Retinal pigment epithelial cell (primary cell): ENCODE data around the gene PLCB1.
"Not testable (repeated sequence)": the region's sequence is repeated elsewhere in the genome, so short reads cannot be mapped to it uniquely, and the experiment has no call there.

ENCODE experiments used
- DNase-seq: peaks from one replicate; pipeline ENCODE4 v3.0.0-alpha.2; 2010; ENCODE audit warnings: low read depth
- H3K4me3 ChIP-seq: 2 replicates; pipeline ENCODE4 v1.5.1; 2011; ENCODE audit warnings: mild to moderate bottlenecking, low read length, control low read depth, moderate library complexity
- TF ChIP-seq, protein P1 (sequence below): conservative IDR thresholded peaks from 2 replicates; pipeline ENCODE4 v1.5.1; 2011; ENCODE audit warnings: low read depth, low read length, control low read depth, inconsistent platforms

Gene PLCB1

DNA sequence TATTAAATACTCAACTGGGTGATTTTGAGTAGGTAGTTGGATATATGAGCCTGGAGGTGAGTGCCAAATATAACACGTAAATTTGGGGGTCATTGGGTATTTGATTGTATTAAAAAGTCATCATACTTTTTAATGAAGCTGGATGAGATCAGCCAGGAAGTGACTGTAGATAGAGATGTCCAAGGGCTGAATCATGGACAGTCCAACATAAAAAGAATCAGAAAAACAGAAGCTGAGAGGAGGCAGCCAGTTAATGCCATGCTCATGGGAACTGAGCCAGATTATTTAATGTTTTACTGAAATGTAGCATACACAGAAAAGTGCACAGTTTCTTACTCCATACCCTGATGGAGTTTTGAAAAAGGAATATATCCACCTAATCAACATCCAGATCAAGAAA is 501.3 kb downstream of the PLCB1 start:
- DNase-seq = no peak
- no peak overlapping the region for H3K4me3 ChIP-seq
- TF ChIP-seq, protein P1, sequence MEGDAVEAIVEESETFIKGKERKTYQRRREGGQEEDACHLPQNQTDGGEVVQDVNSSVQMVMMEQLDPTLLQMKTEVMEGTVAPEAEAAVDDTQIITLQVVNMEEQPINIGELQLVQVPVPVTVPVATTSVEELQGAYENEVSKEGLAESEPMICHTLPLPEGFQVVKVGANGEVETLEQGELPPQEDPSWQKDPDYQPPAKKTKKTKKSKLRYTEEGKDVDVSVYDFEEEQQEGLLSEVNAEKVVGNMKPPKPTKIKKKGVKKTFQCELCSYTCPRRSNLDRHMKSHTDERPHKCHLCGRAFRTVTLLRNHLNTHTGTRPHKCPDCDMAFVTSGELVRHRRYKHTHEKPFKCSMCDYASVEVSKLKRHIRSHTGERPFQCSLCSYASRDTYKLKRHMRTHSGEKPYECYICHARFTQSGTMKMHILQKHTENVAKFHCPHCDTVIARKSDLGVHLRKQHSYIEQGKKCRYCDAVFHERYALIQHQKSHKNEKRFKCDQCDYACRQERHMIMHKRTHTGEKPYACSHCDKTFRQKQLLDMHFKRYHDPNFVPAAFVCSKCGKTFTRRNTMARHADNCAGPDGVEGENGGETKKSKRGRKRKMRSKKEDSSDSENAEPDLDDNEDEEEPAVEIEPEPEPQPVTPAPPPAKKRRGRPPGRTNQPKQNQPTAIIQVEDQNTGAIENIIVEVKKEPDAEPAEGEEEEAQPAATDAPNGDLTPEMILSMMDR = no peak

DNA sequence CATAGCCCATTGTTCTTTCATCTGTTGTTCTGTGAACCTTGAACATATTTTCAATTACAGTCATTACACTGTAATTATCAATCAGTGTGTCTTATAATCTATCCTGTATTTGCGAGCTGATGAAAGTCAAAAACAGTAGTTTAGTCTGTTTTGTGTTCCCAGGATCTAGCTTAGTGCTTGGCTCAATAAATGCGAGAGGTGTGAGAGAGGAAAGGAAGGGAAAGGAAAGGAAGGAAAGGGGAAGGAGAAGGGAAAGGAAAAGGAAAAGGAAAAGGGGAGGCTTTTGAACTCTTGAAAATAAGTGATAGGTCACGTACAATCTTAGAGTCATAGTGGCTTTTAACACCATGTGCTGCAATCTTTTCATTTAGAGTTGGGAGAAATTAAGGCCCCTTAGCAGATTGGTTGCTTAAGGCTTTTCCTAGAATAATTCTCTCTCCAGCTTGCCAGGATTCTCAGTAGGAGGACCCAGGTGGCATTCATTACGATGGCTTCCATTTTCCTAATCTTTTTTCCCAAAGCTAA is 503.0 kb downstream of the PLCB1 start:
- TF ChIP-seq, protein P1 = no peak
- H3K4me3 ChIP-seq = no peak overlapping the region
- DNase-seq = no peak

DNA sequence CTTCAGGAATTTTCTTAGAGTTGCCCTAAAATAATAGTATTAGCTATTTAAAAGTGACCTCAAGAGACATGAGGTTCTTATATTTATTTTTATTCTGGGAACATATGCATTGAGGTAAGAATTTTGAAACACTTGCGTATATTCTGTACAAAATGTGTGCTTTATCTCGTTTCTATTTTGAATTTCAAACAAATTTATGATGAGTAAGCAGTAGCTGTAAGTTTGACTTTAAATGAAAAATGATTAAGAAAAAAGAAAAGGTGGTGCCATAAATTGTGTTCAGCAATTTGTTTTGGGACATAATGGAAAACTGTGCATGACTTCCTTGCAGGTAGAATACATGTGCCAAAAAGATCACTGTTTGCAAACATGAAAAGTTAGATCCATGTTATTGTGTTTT is 503.8 kb downstream of the PLCB1 start:
- TF ChIP-seq, protein P1 = no peak
- H3K4me3 ChIP-seq = no peak overlapping the region
- DNase-seq = no peak

DNA sequence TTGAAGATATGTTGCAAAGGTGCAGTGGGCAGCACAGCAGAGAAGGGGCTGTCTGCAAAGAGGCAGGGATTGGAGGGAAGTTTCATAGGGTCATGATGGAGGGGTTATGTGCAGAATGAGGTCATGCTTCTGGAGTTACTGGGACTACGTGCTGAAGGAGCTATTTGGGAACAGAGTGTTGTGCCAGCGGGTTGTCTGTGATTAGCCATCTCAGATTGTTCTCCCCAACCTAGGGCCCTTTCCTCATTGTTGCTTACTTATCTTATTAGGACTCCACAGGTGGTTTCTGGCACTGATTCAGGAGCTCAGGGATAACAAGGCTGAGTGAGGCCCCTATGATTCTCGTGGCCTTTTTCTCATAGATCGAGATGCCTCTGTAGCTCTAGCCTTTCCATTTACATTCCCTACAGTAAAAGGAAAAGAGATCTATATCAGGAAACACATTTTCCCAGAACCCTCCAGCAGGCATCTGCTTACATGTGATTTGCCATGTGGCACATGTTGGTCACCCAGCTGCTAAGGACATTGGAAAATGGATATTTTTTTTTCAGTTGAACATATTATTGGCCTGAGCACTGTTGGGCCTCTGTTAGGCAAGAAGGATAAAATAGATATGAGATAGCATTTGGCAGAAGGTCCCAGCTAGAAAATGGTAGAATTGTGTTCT is 507.2 kb downstream of the PLCB1 start:
- TF ChIP-seq, protein P1 = no peak
- no peak for DNase-seq
- H3K4me3 ChIP-seq = no peak overlapping the region

DNA sequence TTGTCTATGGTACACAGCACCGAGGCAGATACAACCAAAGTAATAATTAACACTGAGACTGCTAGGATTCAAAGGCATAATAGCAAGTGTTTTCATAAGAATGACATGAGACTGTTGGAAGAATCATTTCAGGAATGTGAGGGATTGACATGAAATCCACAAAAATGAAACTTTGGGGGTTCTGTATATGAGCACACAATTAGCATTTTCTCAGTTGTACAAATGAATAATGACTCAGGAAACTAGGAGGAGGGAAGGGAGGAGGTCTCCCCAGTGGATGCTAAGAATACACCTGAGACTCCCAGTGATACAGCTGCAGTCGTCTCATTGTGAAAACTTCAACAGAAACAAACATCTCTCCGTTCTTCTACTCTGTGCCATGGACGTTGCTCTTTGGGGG is 508.4 kb downstream of the PLCB1 start:
- H3K4me3 ChIP-seq = no peak overlapping the region
- no peak for DNase-seq
- TF ChIP-seq, protein P1 = no peak

DNA sequence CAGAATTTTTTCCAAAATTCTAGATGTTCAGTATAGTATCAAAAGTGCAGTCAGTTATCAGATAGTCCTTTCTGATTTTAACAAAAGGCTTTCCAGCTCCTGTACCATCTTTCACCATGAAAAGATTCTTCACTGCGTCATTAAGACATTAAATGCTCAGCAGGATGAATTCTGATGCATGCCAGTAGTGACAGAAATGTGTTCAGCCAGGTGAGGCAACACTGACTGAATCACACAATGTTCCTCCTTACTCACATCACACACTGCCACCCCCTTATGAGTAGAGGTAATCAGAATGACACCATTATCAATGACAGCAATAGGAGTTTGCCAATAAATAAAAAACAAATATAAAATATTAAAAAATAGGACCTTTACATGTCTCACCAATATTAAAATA is 510.2 kb downstream of the PLCB1 start:
- no peak overlapping the region for H3K4me3 ChIP-seq
- DNase-seq = no peak
- TF ChIP-seq, protein P1 = no peak

DNA sequence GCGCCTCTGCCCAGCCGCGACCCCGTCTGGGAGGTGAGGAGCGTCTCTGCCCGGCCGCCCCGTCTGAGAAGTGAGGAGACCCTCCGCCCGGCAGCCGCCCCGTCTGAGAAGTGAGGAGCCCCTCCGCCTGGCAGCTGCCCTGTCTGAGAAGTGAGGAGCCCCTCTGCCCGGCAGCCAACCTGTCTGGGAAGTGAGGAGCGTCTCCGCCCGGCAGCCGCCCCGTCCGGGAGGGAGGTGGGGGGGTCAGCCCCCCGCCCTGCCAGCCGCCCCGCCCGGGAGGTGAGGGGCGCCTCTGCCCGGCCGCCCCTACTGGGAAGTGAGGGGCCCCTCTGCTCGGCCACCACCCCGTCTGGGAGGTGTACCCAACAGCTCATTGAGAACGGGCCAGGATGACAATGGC is 512.4 kb downstream of the PLCB1 start:
- not testable (repeated sequence) for H3K4me3 ChIP-seq

More for the DNA sequence above, 512.4 kb downstream of the PLCB1 start:
- not testable (repeated sequence) for DNase-seq
